ENCODE results near the gene MAST4. TPM values are rescaled to one million over a fixed set of nuclear protein-coding genes. Genes with fewer than 3 reads are reported as not detected.
A peak's percentile ranks its signal among the peaks of the same experiment; 100 is the strongest.

MAST4 gene
- total and polyA plus RNA-seq, 2 of the 13 experiments (the other 11 are each of a cell fraction or from before 2014, with no cell fraction given), result 3.4 to 3.7 TPM

DNA sequence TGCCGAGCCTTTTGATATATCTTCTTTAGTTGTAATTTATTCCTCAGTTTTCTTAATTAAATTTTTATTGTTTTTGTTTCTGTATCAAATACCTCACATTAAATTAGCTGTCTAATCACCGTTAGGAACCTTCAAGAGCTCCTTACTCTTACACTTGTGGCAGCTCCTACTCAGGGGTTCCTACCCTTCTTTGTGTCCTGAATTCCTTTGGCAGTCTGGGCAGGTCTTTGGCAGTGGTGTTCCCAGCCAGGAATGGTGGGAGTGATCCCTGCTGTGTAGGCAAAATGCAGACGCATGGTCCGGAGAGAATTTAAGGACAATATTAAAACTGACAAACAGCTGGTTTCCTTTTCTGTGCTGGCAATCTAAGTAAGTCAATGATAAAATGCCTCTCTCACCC lies 41.8 kb downstream of the MAST4 start:
- no peak overlapping the region for H3K9ac ChIP-seq (ENCODE audit: insufficient read depth, low read depth, low read length)
- ChIA-PET CTCF (ENCODE audit: low intra/inter-chr PET ratio, low total read pairs) (no interaction called here), POLR2A (no interaction called here)
- no peak for ATAC-seq
- BruUV-seq (replicated peaks), result no TSS peak
- intact Hi-C loops (cut with micrococcal nuclease; ENCODE audit: unreplicated experiment), result no loop called here
- H3K9me3 ChIP-seq (ENCODE audit: low read length), result no peaks in the 10 kb centered on the region
- H4K20me1 ChIP-seq (ENCODE audit: insufficient read depth, low read length), result no peaks in the 10 kb centered on the region
- in situ Hi-C loops (cut with HindIII; ENCODE audit: extremely low pct_ligation_motif_present, low pct_unique_long_range_greater_than_20kb), result no loop called here
- H3K4me2 ChIP-seq (ENCODE audit: low read depth, low read length), result no peak overlapping the region
- H3K4me3 ChIP-seq (replicated peaks in 1 of 3; ENCODE audit: insufficient read depth in 1 of 3, low read depth in 2 of 3, low read length in 3 of 3), result no peak overlapping the region
- WGBS (ENCODE audit: low lambda C conversion rate), result 35% methylated on average over 4 of the region's 4 CpGs
- H3K27me3 ChIP-seq (ENCODE audit: control insufficient read depth in 1 of 2, insufficient read depth in 2 of 2, low read length in 2 of 2), result no peaks in the 10 kb centered on the region
- H2AFZ ChIP-seq (ENCODE audit: low read length), result no peak overlapping the region
- no peak for FAIRE-seq
- DNase-seq (ENCODE audit: low spot score), result no peak
- H3K36me3 ChIP-seq (replicated peaks in 1 of 2; ENCODE audit: control insufficient read depth in 1 of 2, insufficient read depth in 2 of 2, low read length in 2 of 2), result no peaks in the 10 kb centered on the region
- H3K79me2 ChIP-seq (ENCODE audit: insufficient read depth, low read length), result no peaks in the 10 kb centered on the region
- H3K4me1 ChIP-seq (ENCODE audit: insufficient read depth, low read length), result peaks cover 8% of the 10 kb centered on the region; the same call in 1 of the 2 replicates
- no peak overlapping the region for H3K27ac ChIP-seq (ENCODE audit: extremely low read length, insufficient read depth, low read length)
- TF ChIP-seq, protein P1, sequence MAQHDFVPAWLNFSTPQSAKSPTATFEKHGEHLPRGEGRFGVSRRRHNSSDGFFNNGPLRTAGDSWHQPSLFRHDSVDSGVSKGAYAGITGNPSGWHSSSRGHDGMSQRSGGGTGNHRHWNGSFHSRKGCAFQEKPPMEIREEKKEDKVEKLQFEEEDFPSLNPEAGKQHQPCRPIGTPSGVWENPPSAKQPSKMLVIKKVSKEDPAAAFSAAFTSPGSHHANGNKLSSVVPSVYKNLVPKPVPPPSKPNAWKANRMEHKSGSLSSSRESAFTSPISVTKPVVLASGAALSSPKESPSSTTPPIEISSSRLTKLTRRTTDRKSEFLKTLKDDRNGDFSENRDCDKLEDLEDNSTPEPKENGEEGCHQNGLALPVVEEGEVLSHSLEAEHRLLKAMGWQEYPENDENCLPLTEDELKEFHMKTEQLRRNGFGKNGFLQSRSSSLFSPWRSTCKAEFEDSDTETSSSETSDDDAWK (CRISPR knock-in tag; IDR thresholded peaks at IDR 0.05), result no peak
- TF ChIP-seq, protein P2, sequence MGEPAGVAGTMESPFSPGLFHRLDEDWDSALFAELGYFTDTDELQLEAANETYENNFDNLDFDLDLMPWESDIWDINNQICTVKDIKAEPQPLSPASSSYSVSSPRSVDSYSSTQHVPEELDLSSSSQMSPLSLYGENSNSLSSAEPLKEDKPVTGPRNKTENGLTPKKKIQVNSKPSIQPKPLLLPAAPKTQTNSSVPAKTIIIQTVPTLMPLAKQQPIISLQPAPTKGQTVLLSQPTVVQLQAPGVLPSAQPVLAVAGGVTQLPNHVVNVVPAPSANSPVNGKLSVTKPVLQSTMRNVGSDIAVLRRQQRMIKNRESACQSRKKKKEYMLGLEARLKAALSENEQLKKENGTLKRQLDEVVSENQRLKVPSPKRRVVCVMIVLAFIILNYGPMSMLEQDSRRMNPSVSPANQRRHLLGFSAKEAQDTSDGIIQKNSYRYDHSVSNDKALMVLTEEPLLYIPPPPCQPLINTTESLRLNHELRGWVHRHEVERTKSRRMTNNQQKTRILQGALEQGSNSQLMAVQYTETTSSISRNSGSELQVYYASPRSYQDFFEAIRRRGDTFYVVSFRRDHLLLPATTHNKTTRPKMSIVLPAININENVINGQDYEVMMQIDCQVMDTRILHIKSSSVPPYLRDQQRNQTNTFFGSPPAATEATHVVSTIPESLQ (CRISPR knock-in tag; conservative IDR thresholded peaks at IDR 0.05), result no peak
- TF ChIP-seq KAT7 (CRISPR knock-in tag; IDR thresholded peaks at IDR 0.05; ENCODE audit: borderline replicate concordance), result no peak

DNA sequence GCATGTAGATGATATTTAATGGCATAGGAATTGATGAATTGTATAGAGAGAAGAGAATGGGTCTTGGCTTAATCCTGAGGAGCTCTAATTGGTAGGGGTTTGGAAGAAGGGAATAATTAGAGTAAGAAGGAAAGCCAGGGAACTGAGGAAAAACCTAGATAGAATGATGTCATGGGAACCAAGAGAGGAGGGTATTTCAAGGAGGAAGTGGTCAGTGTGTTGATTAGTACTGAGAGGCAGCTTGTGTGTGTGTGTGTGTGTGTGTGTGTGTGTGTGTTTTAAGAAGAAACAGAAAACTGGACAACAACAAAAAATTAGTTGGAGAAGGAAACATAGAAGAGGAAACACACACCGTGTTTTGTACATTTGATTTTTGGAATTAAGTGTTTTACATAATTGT lies 42.8 kb downstream of the MAST4 start:
- BruUV-seq (replicated peaks), result no TSS peak
- H3K9me3 ChIP-seq (ENCODE audit: low read length), result no peaks in the 10 kb centered on the region
- H4K20me1 ChIP-seq (ENCODE audit: insufficient read depth, low read length), result no peaks in the 10 kb centered on the region
- H3K4me2 ChIP-seq (ENCODE audit: low read depth, low read length), result no peak overlapping the region
- peak overlapping the region; percentile 48 for H2AFZ ChIP-seq (ENCODE audit: low read length)
- DNase-seq (ENCODE audit: low spot score) (no peak), ATAC-seq (no peak), FAIRE-seq (no peak)
- in situ Hi-C loops (cut with HindIII; ENCODE audit: extremely low pct_ligation_motif_present, low pct_unique_long_range_greater_than_20kb), result no loop called here
- no peak overlapping the region for H3K27ac ChIP-seq (ENCODE audit: extremely low read length, insufficient read depth, low read length)
- H3K27me3 ChIP-seq (ENCODE audit: control insufficient read depth in 1 of 2, insufficient read depth in 2 of 2, low read length in 2 of 2), result no peaks in the 10 kb centered on the region
- H3K36me3 ChIP-seq (replicated peaks in 1 of 2; ENCODE audit: control insufficient read depth in 1 of 2, insufficient read depth in 2 of 2, low read length in 2 of 2), result no peaks in the 10 kb centered on the region
- 0% methylated on average over 1 of the region's 1 CpG for whole genome bisulfite sequencing (ENCODE audit: low lambda C conversion rate)
- no peaks in the 10 kb centered on the region for H3K79me2 ChIP-seq (ENCODE audit: insufficient read depth, low read length)
- CTCF ChIA-PET (ENCODE audit: low intra/inter-chr PET ratio, low total read pairs), result no interaction called here
- peaks cover 2% of the 10 kb centered on the region; the same call in 1 of the 2 replicates for H3K4me1 ChIP-seq (ENCODE audit: insufficient read depth, low read length)
- H3K9ac ChIP-seq (ENCODE audit: insufficient read depth, low read depth, low read length), result no peak overlapping the region
- intact Hi-C loops (cut with micrococcal nuclease; ENCODE audit: unreplicated experiment), result no loop called here
- no peak overlapping the region for H3K4me3 ChIP-seq (replicated peaks in 1 of 3; ENCODE audit: insufficient read depth in 1 of 3, low read depth in 2 of 3, low read length in 3 of 3)
- POLR2A ChIA-PET, result no interaction called here
- TF ChIP-seq HMG20B (CRISPR knock-in tag; conservative IDR thresholded peaks at IDR 0.05), result no peak
- TF ChIP-seq ZNF879 (CRISPR knock-in tag; IDR thresholded peaks at IDR 0.05), result no peak
- no peak for TF ChIP-seq ZNF772 (CRISPR knock-in tag; IDR thresholded peaks at IDR 0.05)
- TF ChIP-seq, protein P3, sequence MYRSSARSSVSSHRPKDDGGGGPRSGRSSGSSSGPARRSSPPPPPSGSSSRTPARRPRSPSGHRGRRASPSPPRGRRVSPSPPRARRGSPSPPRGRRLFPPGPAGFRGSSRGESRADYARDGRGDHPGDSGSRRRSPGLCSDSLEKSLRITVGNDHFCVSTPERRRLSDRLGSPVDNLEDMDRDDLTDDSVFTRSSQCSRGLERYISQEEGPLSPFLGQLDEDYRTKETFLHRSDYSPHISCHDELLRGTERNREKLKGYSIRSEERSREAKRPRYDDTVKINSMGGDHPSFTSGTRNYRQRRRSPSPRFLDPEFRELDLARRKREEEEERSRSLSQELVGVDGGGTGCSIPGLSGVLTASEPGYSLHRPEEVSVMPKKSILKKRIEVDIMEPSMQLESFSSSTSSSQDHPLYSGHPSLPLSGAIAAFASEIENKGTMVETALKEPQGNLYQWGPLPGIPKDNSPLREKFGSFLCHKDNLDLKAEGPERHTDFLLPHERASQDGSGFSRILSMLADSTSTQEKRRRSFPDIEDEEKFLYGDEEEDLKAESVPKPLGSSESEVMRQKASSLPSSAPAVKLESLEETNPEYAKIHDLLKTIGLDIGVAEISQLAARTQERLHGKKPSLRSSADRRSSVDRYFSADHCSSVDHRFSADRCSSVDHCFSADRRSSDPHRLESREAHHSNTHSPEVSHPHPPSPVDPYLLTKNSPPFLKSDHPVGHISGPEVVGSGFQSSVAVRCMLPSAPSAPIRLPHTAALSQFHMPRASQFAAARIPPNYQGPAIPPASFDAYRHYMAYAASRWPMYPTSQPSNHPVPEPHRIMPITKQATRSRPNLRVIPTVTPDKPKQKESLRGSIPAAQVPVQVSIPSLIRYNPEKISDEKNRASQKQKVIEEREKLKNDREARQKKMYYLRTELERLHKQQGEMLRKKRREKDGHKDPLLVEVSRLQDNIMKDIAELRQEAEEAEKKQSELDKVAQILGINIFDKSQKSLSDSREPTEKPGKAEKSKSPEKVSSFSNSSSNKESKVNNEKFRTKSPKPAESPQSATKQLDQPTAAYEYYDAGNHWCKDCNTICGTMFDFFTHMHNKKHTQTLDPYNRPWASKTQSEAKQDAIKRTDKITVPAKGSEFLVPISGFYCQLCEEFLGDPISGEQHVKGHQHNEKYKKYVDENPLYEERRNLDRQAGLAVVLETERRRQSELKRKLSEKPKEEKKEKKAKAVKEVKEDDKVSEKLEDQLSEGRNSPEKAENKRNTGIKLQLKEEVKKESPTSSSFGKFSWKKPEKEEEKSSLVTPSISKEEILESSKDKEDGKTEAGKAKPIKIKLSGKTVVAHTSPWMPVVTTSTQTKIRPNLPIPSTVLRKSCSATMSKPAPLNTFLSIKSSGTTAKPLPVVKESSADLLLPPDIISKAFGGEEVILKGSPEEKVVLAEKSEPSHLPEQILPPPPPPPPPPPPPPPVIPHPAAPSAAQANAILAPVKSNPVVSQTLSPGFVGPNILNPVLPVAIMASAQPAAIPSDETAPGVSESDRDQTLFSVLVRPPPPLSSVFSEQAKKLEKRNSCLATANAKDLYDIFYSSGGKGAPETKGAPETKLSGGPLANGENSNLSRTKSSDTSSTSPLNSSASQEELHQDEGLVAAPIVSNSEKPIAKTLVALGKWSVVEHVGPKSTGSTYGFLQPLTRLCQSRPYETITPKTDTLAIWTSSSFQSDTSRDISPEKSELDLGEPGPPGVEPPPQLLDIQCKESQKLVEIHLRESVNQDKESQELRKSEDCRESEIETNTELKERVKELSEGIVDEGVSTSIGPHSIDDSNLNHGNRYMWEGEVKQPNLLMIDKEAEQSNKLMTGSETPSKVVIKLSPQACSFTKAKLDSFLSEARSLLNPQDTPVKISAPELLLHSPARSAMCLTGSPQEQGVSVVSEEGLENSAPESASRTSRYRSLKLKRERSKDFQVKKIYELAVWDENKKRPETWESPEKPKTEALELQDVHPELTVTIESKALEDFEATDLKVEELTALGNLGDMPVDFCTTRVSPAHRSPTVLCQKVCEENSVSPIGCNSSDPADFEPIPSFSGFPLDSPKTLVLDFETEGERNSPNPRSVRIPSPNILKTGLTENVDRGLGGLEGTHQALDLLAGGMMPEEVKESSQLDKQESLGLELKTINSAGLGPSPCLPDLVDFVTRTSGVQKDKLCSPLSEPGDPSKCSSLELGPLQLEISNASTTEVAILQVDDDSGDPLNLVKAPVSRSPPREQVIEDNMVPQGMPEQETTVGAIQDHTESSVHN (CRISPR knock-in tag; IDR thresholded peaks at IDR 0.05), result no peak

Measured in HepG2 (cell line).